Astrocyte (in vitro differentiated cells and primary cell): ENCODE data around the gene EN2.

Experiments
- EZH2 ChIP-seq: IDR thresholded peaks from 2 replicates; pipeline ENCODE4 v1.6.1; 2012; ENCODE audit warnings: mild to moderate bottlenecking, low read length, inconsistent platforms; ENCODE audit not compliant: insufficient read depth
- TF ChIP-seq, protein P1 (sequence below): IDR thresholded peaks from 2 replicates; pipeline ENCODE4 v1.5.1; 2011; ENCODE audit warnings: low read depth, mild to moderate bottlenecking, inconsistent platforms, low read length, moderate library complexity; ENCODE audit not compliant: insufficient read depth

DNA sequence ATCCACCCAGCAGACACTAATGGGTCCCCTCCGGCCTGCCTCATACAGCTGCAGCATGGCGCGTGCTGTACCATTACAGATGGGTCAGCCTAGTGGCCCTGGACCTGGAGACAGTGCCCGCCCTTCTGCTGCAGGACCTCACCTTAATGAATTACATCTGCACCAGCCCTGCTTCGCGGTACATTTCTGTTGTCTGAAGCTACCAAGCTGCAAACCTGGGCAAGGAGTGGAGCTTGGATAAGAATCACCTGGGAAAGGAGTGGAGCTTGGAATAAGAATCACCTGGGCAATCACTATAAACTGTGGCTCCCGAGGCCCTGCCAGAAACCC is 33.0 kb upstream of the EN2 start:
- TF ChIP-seq, protein P1, sequence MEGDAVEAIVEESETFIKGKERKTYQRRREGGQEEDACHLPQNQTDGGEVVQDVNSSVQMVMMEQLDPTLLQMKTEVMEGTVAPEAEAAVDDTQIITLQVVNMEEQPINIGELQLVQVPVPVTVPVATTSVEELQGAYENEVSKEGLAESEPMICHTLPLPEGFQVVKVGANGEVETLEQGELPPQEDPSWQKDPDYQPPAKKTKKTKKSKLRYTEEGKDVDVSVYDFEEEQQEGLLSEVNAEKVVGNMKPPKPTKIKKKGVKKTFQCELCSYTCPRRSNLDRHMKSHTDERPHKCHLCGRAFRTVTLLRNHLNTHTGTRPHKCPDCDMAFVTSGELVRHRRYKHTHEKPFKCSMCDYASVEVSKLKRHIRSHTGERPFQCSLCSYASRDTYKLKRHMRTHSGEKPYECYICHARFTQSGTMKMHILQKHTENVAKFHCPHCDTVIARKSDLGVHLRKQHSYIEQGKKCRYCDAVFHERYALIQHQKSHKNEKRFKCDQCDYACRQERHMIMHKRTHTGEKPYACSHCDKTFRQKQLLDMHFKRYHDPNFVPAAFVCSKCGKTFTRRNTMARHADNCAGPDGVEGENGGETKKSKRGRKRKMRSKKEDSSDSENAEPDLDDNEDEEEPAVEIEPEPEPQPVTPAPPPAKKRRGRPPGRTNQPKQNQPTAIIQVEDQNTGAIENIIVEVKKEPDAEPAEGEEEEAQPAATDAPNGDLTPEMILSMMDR = no peak
- TF ChIP-seq EZH2 = no peak
